ENCODE measurements around the gene LPCAT1.

Gene LPCAT1

GRCh38 chr5:1493413-1493812 lies 30.3 kb downstream of the LPCAT1 start:
- DNase-seq, result no peak

- DNase-seq, result no peak
These were observed 31.0 kb downstream of the LPCAT1 start for GRCh38 chr5:1492757-1493156.

- no peak for DNase-seq
These were observed 33.4 kb downstream of the LPCAT1 start for GRCh38 chr5:1490376-1490775.

GRCh38 chr5:1489754-1490153 lies 34.0 kb downstream of the LPCAT1 start:
- DNase-seq, result no peak

GRCh38 chr5:1488882-1489680 lies 34.7 kb downstream of the LPCAT1 start:
- DNase-seq, result no peak

GRCh38 chr5:1487079-1487764 lies 36.5 kb downstream of the LPCAT1 start:
- no peak for DNase-seq

- no peak for DNase-seq
These were observed 37.5 kb downstream of the LPCAT1 start for GRCh38 chr5:1486271-1486670.

GRCh38 chr5:1485579-1486118 lies 38.1 kb downstream of the LPCAT1 start:
- no peak for DNase-seq

GRCh38 chr5:1484730-1485578 lies 38.8 kb downstream of the LPCAT1 start:
- no peak for DNase-seq

GRCh38 chr5:1483856-1484729 lies 39.7 kb downstream of the LPCAT1 start:
- no peak for DNase-seq

- DNase-seq, result no peak
These were observed 40.7 kb downstream of the LPCAT1 start for GRCh38 chr5:1483064-1483463.

GRCh38 chr5:1481959-1482331 lies 41.8 kb downstream of the LPCAT1 start:
- no peak for DNase-seq

- DNase-seq, result no peak
These were observed 42.3 kb downstream of the LPCAT1 start for GRCh38 chr5:1481266-1481958.

GRCh38 chr5:1480806-1481205 lies 43.0 kb downstream of the LPCAT1 start:
- no peak for DNase-seq

GRCh38 chr5:1480217-1480616 lies 43.5 kb downstream of the LPCAT1 start:
- no peak for DNase-seq

GRCh38 chr5:1479581-1480188 lies 44.1 kb downstream of the LPCAT1 start:
- peak; percentile 23 for DNase-seq

- DNase-seq, result no peak
These were observed 44.7 kb downstream of the LPCAT1 start for GRCh38 chr5:1479066-1479465.

- no peak for DNase-seq
These were observed 45.3 kb downstream of the LPCAT1 start for GRCh38 chr5:1478271-1479035.

GRCh38 chr5:1477341-1477740 lies 46.4 kb downstream of the LPCAT1 start:
- DNase-seq, result no peak

- DNase-seq, result no peak
These were observed 46.8 kb downstream of the LPCAT1 start for GRCh38 chr5:1476967-1477310.

Data from effector CD4-positive, alpha-beta T cell (primary cell).